ENCODE results near the gene FADS3. TPM values are rescaled to one million over a fixed set of nuclear protein-coding genes. Genes with fewer than 3 reads are reported as not detected.

The FADS3 gene
- total and polyA plus RNA-seq, 9 of the 15 experiments (the other 6 are each of a cell fraction or from before 2014, with no cell fraction given), result 0.97 to 148 (median 92.7) TPM

GRCh38 chr11:61832754-61833153 is 58.6 kb downstream of the FADS3 start:
- Histone ChIP-seq H3K27ac (ENCODE audit: extremely low read depth, low read depth, low read length) (no peak overlapping the region), H3K27me3 (ENCODE audit: control insufficient read depth in 2 of 2, insufficient read depth in 2 of 2, low read length in 2 of 2) (no peaks in the 10 kb centered on the region), H3K4me3 (no peak overlapping the region), H3K4me1 (replicated peaks in 1 of 2; ENCODE audit: control insufficient read depth in 2 of 2, insufficient read depth in 2 of 2, low read length in 2 of 2) (peaks cover 45 to 61% of the 10 kb centered on the region in 2 experiments), H3K9me1 (ENCODE audit: control insufficient read depth, insufficient read depth, low read length) (peaks cover 12% of the 10 kb centered on the region), H3K79me2 (ENCODE audit: control insufficient read depth, insufficient read depth, low read length) (peaks cover 36% of the 10 kb centered on the region; the same call in 2 of the 3 replicates), H3K4me2 (ENCODE audit: insufficient read depth, low read length) (no peak overlapping the region), H4K20me1 (replicated peaks; ENCODE audit: control insufficient read depth, insufficient read depth, low read length) (no peaks in the 10 kb centered on the region), H2AFZ (ENCODE audit: low read depth, low read length) (no peak overlapping the region), H3K9ac (ENCODE audit: insufficient read depth in 1 of 2, low read depth in 2 of 2, low read length in 2 of 2) (peak overlapping the region in 1 of 2 experiments; percentile 93; a peak in 2 of 4 replicates), H3K9me3 (replicated peaks; ENCODE audit: control insufficient read depth, insufficient read depth, low read depth, low read length) (no peaks in the 10 kb centered on the region), H3K36me3 (ENCODE audit: control insufficient read depth, insufficient read depth, low read length) (no peaks in the 10 kb centered on the region)
- BruUV-seq (replicated peaks), result no TSS peak
- no peak for TF ChIP-seq CGGBP1 (CRISPR knock-in tag; IDR thresholded peaks at IDR 0.05)
- TF ChIP-seq KLF16 (IDR thresholded peaks at IDR 0.05), result no peak
- TF ChIP-seq USF1 (CRISPR knock-in tag; IDR thresholded peaks at IDR 0.05), result no peak
- no peak for TF ChIP-seq MYBL2 (IDR thresholded peaks at IDR 0.05; ENCODE audit: low read depth)
- no peak for TF ChIP-seq MYBL2 (CRISPR knock-in tag; IDR thresholded peaks at IDR 0.05; ENCODE audit: borderline replicate concordance)
- TF ChIP-seq PTTG1 (tag; IDR thresholded peaks at IDR 0.05; ENCODE audit: low read depth), result no peak
- TF ChIP-seq HDAC8 (tag; IDR thresholded peaks at IDR 0.05), result 0 out of 2 replicates have a peak, but pooled peaks have one; percentile 33
- TF ChIP-seq RREB1 (CRISPR knock-in tag; IDR thresholded peaks at IDR 0.05), result no peak
- no peak for TF ChIP-seq ZNF384 (IDR thresholded peaks at IDR 0.05; ENCODE audit: low read depth, low read length)
- ATAC-seq, result no peak
- intact Hi-C loops (cut with micrococcal nuclease) (no loop called here), in situ Hi-C loops (cut with MboI) (no loop called here)
- ChIA-PET CTCF (ENCODE audit: low intra/inter-chr PET ratio) (no interaction called here), POLR2A (interaction anchor here (0.6 to 2.3 kb wide), 3 partner anchors 8 to 14 kb away, joined by 3 to 8 read pairs (median 7); no protein-coding TSS in a partner anchor)
- DNase-seq (ENCODE audit: extremely low read depth in 1 of 4, low spot score in 3 of 4), result no peak
- 91% methylated on average over 7 of the region's 7 CpGs for WGBS (ENCODE audit: insufficient coverage, low coverage, missing lambda C conversion rate)
- FAIRE-seq, result no peak

Data from K562 (cell line).